IPS-15b (cell line): ENCODE data around the gene SLC6A5.

Experiments used
- H3K27me3 ChIP-seq: one replicate; pipeline ENCODE4 v1.6.1; 2013; ENCODE audit warnings: low read length; ENCODE audit not compliant: control insufficient read depth, insufficient read depth
- H3K36me3 ChIP-seq: one replicate; pipeline ENCODE4 v1.6.1; 2013; ENCODE audit warnings: low read length; ENCODE audit not compliant: control insufficient read depth, insufficient read depth
- H3K4me1 ChIP-seq: one replicate; pipeline ENCODE4 v1.6.1; 2013; ENCODE audit warnings: mild to moderate bottlenecking, low read length; ENCODE audit not compliant: control insufficient read depth, insufficient read depth
- H3K4me3 ChIP-seq: one replicate; pipeline ENCODE4 v1.5.1; 2013; ENCODE audit warnings: low read depth, low read length
- H3K9ac ChIP-seq: one replicate; pipeline ENCODE4 v1.6.1; 2013; ENCODE audit warnings: low read depth, mild to moderate bottlenecking, low read length
- H3K9me3 ChIP-seq: one replicate; pipeline ENCODE4 v1.6.1; 2013; ENCODE audit warnings: mild to moderate bottlenecking, low read length; ENCODE audit not compliant: control insufficient read depth, insufficient read depth

The SLC6A5 gene

DNA sequence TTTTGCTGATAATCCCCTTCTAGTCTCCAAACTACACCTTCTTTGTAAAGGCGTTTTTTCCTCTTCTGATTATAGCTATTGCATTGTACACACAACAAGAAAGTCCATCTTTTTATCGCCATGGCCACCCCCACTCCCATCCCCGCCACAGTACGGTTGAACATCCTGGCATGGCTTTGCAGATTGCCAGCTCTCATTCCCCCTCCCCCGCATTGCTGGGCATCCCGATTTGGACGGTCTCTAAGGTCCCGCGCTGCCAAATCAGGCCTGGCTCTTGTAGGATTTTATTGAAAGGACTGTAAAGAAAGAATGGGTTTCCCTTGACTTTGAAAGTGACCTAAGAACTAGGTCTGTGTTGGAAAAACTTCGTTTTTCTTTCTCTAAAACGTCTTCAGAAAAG is 916 bp upstream of the SLC6A5 start:
- Histone ChIP-seq H3K9me3 (no peaks in the 10 kb centered on the region), H3K27me3 (peaks cover 89% of the 10 kb centered on the region), H3K9ac (no peak overlapping the region), H3K4me1 (peaks cover 4% of the 10 kb centered on the region), H3K4me3 (no peak overlapping the region), H3K36me3 (no peaks in the 10 kb centered on the region)

DNA sequence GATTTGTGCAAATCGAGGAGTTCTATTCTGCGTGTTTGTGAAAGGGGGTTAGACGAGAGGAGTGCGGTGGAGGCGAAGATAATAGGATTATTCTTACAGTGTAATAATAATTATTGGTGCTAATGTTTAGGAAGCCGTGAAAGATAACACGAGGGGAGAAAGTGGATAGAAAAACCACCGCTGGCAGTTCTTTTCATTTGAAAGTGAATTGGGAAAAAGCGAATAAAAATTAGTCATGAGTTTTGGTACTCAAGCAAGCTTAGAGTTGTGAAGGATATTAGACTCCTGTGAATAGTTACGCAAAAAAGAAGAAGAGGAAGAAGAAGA is 575 bp downstream of the SLC6A5 start:
- Histone ChIP-seq H3K4me1 (peaks cover 4% of the 10 kb centered on the region), H3K9ac (no peak overlapping the region), H3K4me3 (no peak overlapping the region), H3K9me3 (no peaks in the 10 kb centered on the region), H3K27me3 (peaks cover 92% of the 10 kb centered on the region), H3K36me3 (no peaks in the 10 kb centered on the region)

- Histone ChIP-seq H3K9me3 (no peaks in the 10 kb centered on the region), H3K4me3 (no peak overlapping the region), H3K9ac (no peak overlapping the region), H3K4me1 (peaks cover 4% of the 10 kb centered on the region), H3K27me3 (peaks cover 86% of the 10 kb centered on the region), H3K36me3 (no peaks in the 10 kb centered on the region)
Measured at GRCh38 chr11:20600551-20600950, 1.1 kb downstream of the SLC6A5 start.

- Histone ChIP-seq H3K36me3 (no peaks in the 10 kb centered on the region), H3K4me3 (peak overlapping the region; percentile 46), H3K9me3 (no peaks in the 10 kb centered on the region), H3K4me1 (peaks cover 4% of the 10 kb centered on the region), H3K9ac (no peak overlapping the region), H3K27me3 (peaks cover 78% of the 10 kb centered on the region)
Measured at GRCh38 chr11:20601221-20601914, 2.0 kb downstream of the SLC6A5 start.

DNA sequence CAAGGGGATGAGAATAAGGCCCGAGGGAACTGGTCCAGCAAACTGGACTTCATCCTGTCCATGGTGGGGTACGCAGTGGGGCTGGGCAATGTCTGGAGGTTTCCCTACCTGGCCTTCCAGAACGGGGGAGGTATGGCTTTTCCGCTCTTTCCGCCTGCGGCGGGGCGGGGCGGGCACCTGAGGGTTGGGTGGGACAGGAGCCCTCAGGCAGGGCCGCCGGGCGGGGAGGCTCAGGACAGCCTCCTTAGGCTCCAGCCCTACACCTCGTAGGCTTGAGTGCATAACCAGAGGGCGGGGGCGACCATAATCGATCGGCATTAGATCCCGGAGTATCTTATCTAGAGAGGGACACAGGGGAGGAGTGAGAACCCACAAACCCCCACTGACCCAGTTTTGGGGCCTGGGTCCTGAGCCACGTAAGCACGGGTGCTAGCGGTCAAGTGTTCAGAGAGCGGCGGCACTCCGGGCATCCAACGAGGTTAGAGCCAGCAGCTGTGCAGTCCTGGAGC is 4.9 kb downstream of the SLC6A5 start:
- H3K27me3 ChIP-seq: peaks cover 59% of the 10 kb centered on the region

GRCh38 chr11:20604864-20605601 is 5.6 kb downstream of the SLC6A5 start:
- Histone ChIP-seq H3K9ac (no peak overlapping the region), H3K4me1 (no peaks in the 10 kb centered on the region), H3K9me3 (no peaks in the 10 kb centered on the region), H3K27me3 (peaks cover 57% of the 10 kb centered on the region), H3K4me3 (no peak overlapping the region), H3K36me3 (no peaks in the 10 kb centered on the region)

More for the DNA sequence above, 4.9 kb downstream of the SLC6A5 start:
- Histone ChIP-seq H3K9me3 (no peaks in the 10 kb centered on the region), H3K36me3 (no peaks in the 10 kb centered on the region), H3K4me1 (peaks cover 3% of the 10 kb centered on the region), H3K4me3 (no peak overlapping the region), H3K9ac (no peak overlapping the region)

DNA sequence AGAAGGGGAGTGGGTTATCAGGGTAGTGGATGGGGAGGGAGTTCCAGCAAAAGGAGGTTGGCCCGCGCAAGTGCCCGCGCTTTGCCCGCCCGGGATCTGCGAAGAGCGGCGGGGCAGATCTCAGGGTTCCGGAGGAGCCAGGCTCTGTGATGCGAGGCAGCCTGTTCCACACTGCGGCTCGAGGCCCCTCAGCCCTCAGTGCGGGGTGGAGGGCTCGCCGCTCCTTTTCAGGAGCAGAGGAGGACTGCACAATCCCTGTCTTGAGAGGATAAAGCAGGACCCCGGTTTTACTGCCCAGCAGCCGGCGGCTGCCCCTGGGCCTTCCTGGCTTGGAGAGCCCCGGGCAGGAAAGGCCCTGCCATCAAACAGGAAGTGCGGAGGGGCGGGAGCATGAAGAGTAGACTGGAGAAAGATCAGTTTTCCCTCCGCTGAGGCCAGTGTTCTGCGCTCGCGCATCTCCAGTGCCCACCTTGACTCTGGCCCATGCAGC is 6.2 kb downstream of the SLC6A5 start:
- H3K9me3 ChIP-seq: no peaks in the 10 kb centered on the region
- H3K9ac ChIP-seq: no peak overlapping the region
- peaks cover 2% of the 10 kb centered on the region for H3K4me1 ChIP-seq
- no peak overlapping the region for H3K4me3 ChIP-seq
- H3K36me3 ChIP-seq: no peaks in the 10 kb centered on the region
- peaks cover 55% of the 10 kb centered on the region for H3K27me3 ChIP-seq

GRCh38 chr11:20608934-20609333 is 9.5 kb downstream of the SLC6A5 start:
- H3K27me3 ChIP-seq: peaks cover 36% of the 10 kb centered on the region
- H3K9me3 ChIP-seq: no peaks in the 10 kb centered on the region
- H3K9ac ChIP-seq: no peak overlapping the region
- H3K4me3 ChIP-seq: no peak overlapping the region
- no peaks in the 10 kb centered on the region for H3K36me3 ChIP-seq
- peaks cover 7% of the 10 kb centered on the region for H3K4me1 ChIP-seq

DNA sequence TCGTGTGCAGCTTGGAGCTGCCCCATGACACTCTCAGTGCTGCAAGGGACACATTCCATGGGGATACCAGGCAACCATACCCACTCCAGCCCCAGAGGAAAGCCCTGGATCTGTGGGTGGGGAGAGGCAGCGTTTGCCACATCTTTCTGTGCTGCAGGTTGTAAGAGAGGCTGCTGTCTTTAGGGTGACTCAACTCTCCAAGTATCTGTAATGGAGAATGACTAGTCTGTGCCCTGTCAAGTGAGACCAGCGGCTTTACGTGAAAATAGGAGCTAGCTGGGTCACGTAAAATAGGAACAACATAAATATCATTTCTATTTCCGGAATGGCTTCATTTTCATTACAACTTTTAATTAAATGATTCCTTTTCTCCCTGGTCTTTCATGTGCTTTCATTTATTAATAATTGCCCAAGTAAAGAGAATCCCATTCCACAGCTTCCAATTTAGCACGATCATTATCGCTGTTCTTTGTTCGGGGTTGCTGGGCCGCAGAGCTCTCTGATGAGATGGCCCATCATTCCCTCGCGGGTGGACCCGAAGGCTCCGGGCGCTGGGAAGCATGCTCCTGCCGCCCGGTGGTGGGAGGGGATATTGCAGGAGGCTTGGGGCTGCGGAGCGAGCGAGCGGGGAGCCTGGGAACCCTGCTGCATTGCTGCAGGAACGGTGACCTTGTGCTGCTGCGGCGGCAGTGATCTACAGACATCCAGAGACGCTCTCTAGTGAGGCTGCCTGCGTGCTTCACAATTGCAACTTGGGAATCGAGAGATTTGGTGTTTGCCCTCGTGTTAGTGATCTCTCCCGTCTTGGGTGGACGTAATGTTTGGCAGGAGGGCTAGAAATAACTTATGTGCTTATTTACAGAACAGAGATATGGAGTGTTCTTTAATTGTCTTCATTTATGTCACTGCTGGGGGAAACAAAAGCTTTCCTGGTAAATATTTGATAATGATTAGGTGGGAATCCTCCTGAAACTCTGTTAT is 10.6 kb downstream of the SLC6A5 start:
- H3K9me3 ChIP-seq: no peaks in the 10 kb centered on the region
- H3K27me3 ChIP-seq: peaks cover 33% of the 10 kb centered on the region
- no peak overlapping the region for H3K9ac ChIP-seq
- H3K36me3 ChIP-seq: no peaks in the 10 kb centered on the region
- H3K4me3 ChIP-seq: no peak overlapping the region
- peaks cover 7% of the 10 kb centered on the region for H3K4me1 ChIP-seq

DNA sequence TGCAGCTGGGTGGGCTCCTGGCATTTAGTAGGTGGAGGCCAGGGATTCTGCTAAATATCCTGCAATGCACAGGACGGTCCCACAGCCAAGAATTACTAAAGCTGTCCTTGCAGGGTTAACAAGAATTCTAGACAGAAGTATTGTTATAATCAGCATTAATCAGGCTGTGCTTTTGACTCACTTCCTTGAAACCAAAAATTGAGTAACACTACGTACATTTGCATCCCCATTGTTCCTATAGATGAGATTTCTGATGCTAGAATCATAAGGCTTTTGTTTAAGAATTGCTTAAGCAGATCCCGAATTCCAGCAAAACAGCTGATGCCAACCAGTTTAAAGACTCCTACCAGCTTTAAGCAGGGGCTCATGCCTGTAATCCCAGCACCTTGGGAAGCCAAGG is 11.4 kb downstream of the SLC6A5 start:
- Histone ChIP-seq H3K9ac (no peak overlapping the region), H3K4me3 (no peak overlapping the region), H3K27me3 (peaks cover 33% of the 10 kb centered on the region), H3K36me3 (no peaks in the 10 kb centered on the region), H3K4me1 (peaks cover 7% of the 10 kb centered on the region), H3K9me3 (no peaks in the 10 kb centered on the region)

- no peak overlapping the region for H3K9ac ChIP-seq
- H3K4me1 ChIP-seq: peaks cover 7% of the 10 kb centered on the region
- H3K4me3 ChIP-seq: no peak overlapping the region
- no peaks in the 10 kb centered on the region for H3K9me3 ChIP-seq
- H3K27me3 ChIP-seq: peaks cover 33% of the 10 kb centered on the region
- no peaks in the 10 kb centered on the region for H3K36me3 ChIP-seq
Measured at GRCh38 chr11:20611445-20611844, 12.0 kb downstream of the SLC6A5 start.
